ENCODE measurements around the gene NCOA5. TPM values are rescaled to one million over a fixed set of nuclear protein-coding genes. Genes with fewer than 3 reads are reported as not detected.

NCOA5 gene
- total RNA-seq, 1 donor from 2014 or later, result 48.6 TPM

- DNase-seq (ENCODE audit: extremely low spot score, unreplicated experiment), result no peak
- TF ChIP-seq, protein P1, sequence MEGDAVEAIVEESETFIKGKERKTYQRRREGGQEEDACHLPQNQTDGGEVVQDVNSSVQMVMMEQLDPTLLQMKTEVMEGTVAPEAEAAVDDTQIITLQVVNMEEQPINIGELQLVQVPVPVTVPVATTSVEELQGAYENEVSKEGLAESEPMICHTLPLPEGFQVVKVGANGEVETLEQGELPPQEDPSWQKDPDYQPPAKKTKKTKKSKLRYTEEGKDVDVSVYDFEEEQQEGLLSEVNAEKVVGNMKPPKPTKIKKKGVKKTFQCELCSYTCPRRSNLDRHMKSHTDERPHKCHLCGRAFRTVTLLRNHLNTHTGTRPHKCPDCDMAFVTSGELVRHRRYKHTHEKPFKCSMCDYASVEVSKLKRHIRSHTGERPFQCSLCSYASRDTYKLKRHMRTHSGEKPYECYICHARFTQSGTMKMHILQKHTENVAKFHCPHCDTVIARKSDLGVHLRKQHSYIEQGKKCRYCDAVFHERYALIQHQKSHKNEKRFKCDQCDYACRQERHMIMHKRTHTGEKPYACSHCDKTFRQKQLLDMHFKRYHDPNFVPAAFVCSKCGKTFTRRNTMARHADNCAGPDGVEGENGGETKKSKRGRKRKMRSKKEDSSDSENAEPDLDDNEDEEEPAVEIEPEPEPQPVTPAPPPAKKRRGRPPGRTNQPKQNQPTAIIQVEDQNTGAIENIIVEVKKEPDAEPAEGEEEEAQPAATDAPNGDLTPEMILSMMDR (conservative IDR thresholded peaks at IDR 0.05), result no peak
- Mint-ChIP-seq H3K27ac (no peak overlapping the region), H3K36me3 (no peaks in the 10 kb centered on the region), H3K9me3 (no peaks in the 10 kb centered on the region), H3K27me3 (peaks cover 84% of the 10 kb centered on the region), H3K4me3 (no peak overlapping the region), H3K4me1 (ENCODE audit: unreplicated experiment) (no peaks in the 10 kb centered on the region)
Observed at GRCh38 chr20:46112430-46113112, 22.8 kb upstream of the NCOA5 start.

DNA sequence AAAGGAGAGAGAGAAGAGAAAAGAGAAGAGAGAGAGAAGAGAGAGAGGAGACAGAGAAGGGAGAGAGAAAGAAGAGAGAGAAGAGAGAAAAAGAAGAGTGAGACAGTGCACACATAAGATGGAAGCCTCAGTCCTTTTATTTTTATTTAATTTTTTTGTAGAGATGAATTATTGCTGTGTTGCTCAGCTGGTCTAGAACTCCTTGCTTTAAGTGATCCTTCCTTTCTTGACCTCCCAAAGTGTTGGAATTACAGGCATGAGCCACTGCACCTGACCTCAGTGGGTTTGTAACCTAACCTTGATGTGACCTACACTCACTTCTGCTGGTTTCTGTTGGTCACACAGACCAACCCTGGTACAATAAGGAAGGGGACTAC lies 22.1 kb upstream of the NCOA5 start:
- no peaks in the 10 kb centered on the region for H3K9me3 Mint-ChIP-seq
- no peak overlapping the region for H3K27ac Mint-ChIP-seq
- no peak overlapping the region for H3K4me3 Mint-ChIP-seq
- H3K36me3 Mint-ChIP-seq, result no peaks in the 10 kb centered on the region
- no peaks in the 10 kb centered on the region for H3K4me1 Mint-ChIP-seq (ENCODE audit: unreplicated experiment)
- TF ChIP-seq, protein P1 (conservative IDR thresholded peaks at IDR 0.05), result no peak
- no peak for DNase-seq (ENCODE audit: extremely low spot score, unreplicated experiment)
- H3K27me3 Mint-ChIP-seq, result peaks cover 88% of the 10 kb centered on the region

GRCh38 chr20:46111028-46111835 lies 21.5 kb upstream of the NCOA5 start:
- H3K27me3 Mint-ChIP-seq, result peaks cover 87% of the 10 kb centered on the region
- no peaks in the 10 kb centered on the region for H3K4me1 Mint-ChIP-seq (ENCODE audit: unreplicated experiment)
- DNase-seq (ENCODE audit: extremely low spot score, unreplicated experiment), result no peak
- TF ChIP-seq, protein P1 (conservative IDR thresholded peaks at IDR 0.05), result no peak
- no peaks in the 10 kb centered on the region for H3K36me3 Mint-ChIP-seq
- no peak overlapping the region for H3K27ac Mint-ChIP-seq
- H3K9me3 Mint-ChIP-seq, result no peaks in the 10 kb centered on the region
- no peak overlapping the region for H3K4me3 Mint-ChIP-seq

- Mint-ChIP-seq H3K4me1 (ENCODE audit: unreplicated experiment) (no peaks in the 10 kb centered on the region), H3K36me3 (no peaks in the 10 kb centered on the region), H3K27me3 (peaks cover 80% of the 10 kb centered on the region), H3K4me3 (no peak overlapping the region), H3K27ac (no peak overlapping the region), H3K9me3 (no peaks in the 10 kb centered on the region)
- no peak for DNase-seq (ENCODE audit: extremely low spot score, unreplicated experiment)
- TF ChIP-seq, protein P1 (conservative IDR thresholded peaks at IDR 0.05), result no peak
Observed at GRCh38 chr20:46108976-46109375, 19.2 kb upstream of the NCOA5 start.

DNA sequence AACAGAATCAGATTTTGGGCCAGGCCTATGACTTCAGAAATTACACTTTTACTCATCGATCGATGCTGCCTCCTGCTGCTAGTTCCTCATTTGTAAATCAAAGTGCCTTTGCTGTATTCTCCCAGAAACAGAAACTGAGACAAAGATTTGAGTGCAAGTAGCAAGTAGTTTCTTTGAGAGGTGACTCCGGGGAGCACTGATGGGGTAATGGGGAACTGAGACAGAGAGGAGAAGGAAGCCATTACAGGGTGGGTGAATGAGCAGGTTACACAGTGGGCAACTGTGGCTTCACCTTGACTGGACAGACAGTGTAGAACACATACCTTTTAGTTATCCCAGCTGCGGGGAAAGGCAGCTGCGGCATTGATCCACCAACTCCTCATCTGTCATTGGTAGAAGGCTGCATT lies 18.7 kb upstream of the NCOA5 start:
- peaks cover 77% of the 10 kb centered on the region for H3K27me3 Mint-ChIP-seq
- no peak for DNase-seq (ENCODE audit: extremely low spot score, unreplicated experiment)
- no peak overlapping the region for H3K27ac Mint-ChIP-seq
- no peaks in the 10 kb centered on the region for H3K36me3 Mint-ChIP-seq
- no peaks in the 10 kb centered on the region for H3K4me1 Mint-ChIP-seq (ENCODE audit: unreplicated experiment)
- TF ChIP-seq, protein P1 (conservative IDR thresholded peaks at IDR 0.05), result no peak
- no peaks in the 10 kb centered on the region for H3K9me3 Mint-ChIP-seq
- H3K4me3 Mint-ChIP-seq, result no peak overlapping the region
